Ureter (tissue), 1 donor: ENCODE measurements around the gene MPLKIP. TPM values are rescaled to one million over a fixed set of nuclear protein-coding genes. Genes with fewer than 3 reads are reported as not detected.

ENCODE experiments used
- total RNA-seq: library from RNA; stranded (reverse); gene quantifications from one replicate; pipeline ENCODE4 v1.2.4, GENCODE V29; 2023
- donor health status: DM: yes; HTN: yes; CAD: no.

Gene MPLKIP
- total RNA-seq, 1 donor from 2014 or later: 25.2 TPM

Other genes with a start within 250 kb of the MPLKIP start
- 90.9 TPM for gene CDK13, start 184.4 kb downstream of the MPLKIP start, total RNA-seq
- gene SUGCT, start 383 bp upstream of the MPLKIP start, total RNA-seq: 3.1 TPM